Activated CD8-positive, alpha-beta memory T cell treated with anti-CD3 and anti-CD28 coated beads, Interleukin-2, amount 50 U/mL, for 24 hours (primary cell): Measurements from ENCODE around the gene SLC25A5.

Source experiments
- DNase-seq: peaks from one replicate; pipeline ENCODE4 v3.0.0-alpha.2; 2020; ENCODE audit errors: extremely low read depth

Gene SLC25A5

GRCh38 chrX:119505945-119506344 lies 37.7 kb downstream of the SLC25A5 start:
- no peak for DNase-seq

GRCh38 chrX:119507206-119507605 lies 39.0 kb downstream of the SLC25A5 start:
- DNase-seq, result no peak

GRCh38 chrX:119512146-119512800 lies 44.0 kb downstream of the SLC25A5 start:
- DNase-seq, result no peak

GRCh38 chrX:119516157-119516702 lies 48.0 kb downstream of the SLC25A5 start:
- DNase-seq, result no peak

GRCh38 chrX:119518371-119518770 lies 50.1 kb downstream of the SLC25A5 start:
- no peak for DNase-seq
